NCI-H82 (cell line): ENCODE measurements around the gene CRAMP1.

ENCODE experiments used
- DNase-seq: peaks from one replicate; lab custom pipeline; 2025; lab: John Stamatoyannopoulos, UW

The CRAMP1 gene

GRCh38 chr16:1596516-1596915 lies 15.6 kb upstream of the CRAMP1 start:
- no peak for DNase-seq

DNA sequence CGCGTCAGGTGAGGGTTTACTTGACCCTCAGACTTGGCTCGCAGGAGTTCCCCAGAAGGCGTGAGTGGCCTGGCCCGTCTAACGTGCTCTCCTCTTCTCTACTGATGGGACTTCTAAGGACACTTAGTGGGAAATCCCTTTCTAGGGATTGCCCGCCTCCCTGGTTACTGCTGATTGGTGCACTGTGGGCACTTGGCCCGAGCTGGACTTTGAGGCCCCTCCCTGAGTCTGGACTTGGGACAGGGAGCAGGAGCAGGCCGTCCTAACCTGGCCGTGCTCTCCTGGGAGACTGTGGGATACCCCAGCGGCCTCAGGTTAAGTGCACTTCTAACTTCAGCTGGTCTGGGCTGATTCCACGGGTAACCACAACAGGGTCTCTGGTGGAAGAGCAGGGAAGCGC lies 15.0 kb upstream of the CRAMP1 start:
- DNase-seq, result no peak

DNA sequence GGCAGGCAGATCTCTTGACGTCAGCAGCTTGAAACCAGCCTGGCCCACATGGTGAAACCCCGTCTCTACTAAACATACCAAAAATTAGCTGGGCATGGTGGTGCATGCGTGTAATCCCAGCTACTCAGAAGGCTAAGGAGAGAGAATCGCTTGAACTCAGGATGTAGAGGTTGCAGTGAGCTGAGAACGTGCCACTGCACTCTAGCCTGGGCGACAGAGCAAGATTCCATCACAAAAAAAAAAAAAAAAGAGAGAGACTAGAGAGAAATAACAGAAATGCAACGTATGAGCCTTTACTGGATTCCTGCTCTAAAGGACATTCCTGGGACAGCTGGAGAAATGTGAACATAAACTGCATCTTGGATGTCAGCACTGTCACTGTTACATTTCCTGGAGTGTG lies 11.1 kb upstream of the CRAMP1 start:
- no peak for DNase-seq

DNA sequence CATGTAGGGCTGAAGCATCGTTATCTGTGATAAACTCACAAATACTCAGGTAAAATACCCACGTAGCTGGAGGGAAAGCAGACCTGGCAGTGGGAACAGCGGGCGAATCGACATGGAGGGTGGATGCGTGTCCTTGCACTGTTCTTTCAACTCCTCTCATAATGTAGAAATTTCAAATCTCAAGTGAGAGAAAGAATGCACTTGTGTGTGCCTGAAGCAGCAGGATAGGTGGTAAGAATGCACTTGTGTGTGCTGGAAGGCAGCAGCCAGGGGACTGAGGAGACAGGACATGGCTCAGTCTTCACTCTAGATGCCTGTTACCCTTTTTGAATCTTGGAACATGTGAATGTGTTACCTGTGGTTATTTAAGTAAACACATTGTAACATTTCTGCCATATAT lies 10.7 kb upstream of the CRAMP1 start:
- DNase-seq, result no peak

DNA sequence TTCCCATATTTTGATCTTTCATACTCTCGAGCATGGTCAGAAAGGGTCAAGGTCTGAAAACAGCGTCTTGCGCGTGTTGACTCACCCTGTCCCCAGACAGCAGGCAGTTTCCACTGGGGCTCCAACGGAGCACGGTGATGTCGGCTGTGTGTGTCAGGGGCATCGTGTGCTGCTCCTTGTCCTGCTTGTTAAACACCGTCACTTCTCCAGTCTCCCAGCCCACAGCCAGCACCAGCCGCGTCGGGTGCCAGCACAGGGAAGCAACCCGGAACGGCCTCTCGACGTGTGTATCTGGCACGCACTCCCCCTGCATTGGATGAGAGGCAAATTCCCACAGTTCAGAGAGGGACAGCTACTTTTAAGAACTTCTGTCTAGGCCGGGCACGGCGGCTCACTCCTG lies 9.9 kb upstream of the CRAMP1 start:
- DNase-seq, result no peak

- no peak for DNase-seq
Observed at GRCh38 chr16:1606774-1607173, 5.4 kb upstream of the CRAMP1 start.

DNA sequence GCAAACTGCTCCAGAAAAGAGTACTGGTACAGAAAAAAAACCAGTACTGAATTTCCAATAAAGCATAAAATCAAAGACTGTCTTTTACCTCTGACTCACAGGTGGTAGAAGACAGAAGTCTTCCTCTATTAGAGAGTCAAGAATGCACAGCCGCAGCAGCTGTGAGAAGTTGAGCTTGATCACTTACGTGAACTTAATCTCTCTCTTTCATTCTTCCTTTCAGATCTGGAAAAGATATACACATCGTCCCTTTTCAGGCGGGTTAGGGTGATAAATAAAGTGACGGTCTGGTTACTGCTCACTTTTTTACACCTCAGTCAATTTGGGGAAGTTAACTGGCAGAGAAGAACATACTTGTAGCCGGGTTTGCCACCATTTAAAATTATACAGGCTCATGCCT lies 4.2 kb upstream of the CRAMP1 start:
- DNase-seq, result no peak

DNA sequence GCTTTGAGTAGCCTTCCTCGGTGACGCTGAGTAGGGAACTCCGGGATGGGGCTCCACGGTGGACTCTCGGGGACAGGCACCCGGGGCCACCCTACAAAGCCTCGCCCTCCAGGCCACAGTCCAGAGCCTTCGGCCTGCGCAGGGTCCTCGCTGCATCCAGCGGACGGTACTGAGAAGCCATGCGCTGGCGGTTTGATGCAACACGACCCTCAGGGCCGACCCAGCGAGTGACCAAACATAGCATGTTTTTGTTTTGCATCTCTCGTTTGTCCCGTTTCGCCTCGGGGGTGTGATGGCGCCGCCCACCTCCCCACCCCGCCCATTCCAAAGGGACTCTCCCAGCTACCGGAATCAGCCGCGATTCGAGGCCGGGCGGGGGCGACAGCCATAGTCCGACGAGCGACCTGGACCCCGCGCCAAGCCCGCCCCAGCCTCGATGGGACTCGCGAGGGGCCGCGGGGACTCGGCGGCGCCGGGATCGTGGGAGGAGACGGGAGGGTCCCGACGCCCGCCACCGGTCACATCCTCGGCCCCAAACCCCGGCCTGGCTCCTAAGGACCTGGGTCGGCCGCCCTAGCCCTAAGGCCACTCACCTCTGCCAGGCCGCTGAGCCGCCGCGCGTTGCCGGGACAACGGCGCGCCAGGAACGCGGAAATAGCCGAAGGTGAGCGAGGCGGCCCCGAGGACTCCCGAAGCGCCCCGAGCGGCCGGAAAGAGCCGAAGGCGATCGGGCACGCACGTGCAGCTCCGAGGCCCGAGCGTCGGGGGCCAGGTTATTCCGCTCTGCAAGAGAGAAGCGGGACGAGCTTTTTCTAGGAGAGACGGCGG lies 1.9 kb upstream of the CRAMP1 start:
- peak; percentile 94 for DNase-seq

DNA sequence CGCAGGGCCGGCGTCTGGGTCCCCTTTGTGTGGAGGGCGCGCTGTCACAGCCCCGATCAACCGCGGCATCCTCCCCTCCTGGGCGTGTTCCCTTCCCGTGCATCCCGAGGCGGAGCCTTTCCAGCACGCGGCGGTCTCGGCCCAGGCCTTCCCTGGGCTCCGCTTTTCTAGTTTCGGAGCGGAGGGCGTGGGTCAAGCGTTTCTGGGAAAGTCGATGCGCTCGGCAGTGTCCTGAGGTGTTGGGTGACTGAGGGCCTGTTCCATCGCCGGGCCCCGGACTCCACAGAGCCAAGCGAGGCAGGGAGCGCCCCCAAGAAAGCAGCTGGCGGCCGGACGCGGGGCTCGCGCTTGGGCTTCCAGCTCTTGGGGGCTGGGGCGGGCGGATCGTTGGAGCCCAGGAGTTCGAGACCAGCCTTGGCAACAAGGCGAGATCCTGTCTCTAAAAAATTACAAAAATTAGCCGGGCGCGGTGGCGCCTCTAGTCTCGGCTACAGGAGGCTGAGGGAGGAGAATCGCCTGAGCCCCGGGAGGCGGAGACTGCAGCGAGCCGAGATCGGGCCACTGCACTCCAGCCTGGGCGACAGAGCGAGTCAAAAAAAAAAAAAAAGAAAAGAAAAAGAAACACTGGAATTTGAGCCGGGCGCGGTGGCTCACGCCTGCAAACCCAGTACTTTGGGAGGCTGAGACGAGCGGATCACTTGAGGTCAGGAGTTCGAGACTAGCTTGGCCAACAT lies 1.1 kb upstream of the CRAMP1 start:
- DNase-seq, result peak; percentile 73

DNA sequence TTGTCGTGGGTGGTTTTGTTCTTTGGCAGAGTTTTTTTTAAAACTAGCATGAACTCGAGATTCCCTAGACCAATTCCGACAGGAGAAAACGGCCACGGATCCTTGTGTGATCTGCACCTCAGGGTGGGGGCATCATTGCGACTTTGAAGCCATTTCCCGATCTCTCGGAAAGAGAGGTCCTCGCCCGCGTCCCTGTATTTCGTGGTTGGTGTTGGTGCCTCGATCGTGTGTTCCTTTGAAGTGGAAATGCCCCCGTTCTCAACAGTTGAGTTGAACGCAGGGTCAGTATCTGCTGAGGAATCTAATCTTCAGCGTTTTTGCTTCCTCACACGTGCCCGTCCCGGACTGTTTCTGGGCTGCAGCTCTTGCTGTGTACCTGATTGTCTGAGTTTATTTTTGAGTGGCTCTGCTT lies 1.1 kb downstream of the CRAMP1 start:
- DNase-seq, result peak; percentile 24

DNA sequence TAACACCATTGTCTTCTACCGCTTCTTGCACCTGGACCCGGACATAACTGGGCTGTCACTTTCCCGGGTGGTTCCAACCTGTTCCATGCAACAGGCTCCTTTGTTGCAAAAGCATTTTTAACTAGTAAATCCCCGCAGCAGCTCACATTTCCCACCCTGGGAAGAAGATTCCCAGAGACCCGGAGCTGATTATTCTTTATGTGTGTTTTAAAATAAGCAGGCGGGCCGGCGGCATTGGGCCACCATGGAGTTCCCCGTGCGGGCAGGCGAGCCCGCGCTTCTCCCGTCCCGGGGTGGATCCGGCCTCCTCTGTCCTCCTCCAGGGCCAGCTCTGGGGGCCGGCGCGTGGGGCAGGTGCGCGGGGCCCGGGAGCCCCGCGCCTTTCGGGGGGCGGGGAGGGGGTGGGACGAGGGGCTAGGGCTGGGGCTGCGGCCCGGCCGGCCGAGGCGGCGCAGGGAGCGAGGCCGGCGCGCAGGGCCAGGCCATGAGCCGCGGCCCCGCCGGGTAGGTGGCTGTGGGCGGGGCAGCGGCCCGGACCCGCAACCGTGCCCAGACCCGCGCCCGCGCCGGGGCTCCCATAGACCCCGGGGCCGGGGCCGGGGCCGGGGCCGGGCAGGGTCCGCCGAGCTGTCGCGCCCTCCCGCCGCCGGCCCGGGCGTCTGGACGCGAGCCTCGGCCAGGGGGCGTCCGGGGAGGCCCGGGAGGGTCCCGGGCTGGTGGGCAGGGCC lies 1.7 kb downstream of the CRAMP1 start:
- DNase-seq, result peak; percentile 32

DNA sequence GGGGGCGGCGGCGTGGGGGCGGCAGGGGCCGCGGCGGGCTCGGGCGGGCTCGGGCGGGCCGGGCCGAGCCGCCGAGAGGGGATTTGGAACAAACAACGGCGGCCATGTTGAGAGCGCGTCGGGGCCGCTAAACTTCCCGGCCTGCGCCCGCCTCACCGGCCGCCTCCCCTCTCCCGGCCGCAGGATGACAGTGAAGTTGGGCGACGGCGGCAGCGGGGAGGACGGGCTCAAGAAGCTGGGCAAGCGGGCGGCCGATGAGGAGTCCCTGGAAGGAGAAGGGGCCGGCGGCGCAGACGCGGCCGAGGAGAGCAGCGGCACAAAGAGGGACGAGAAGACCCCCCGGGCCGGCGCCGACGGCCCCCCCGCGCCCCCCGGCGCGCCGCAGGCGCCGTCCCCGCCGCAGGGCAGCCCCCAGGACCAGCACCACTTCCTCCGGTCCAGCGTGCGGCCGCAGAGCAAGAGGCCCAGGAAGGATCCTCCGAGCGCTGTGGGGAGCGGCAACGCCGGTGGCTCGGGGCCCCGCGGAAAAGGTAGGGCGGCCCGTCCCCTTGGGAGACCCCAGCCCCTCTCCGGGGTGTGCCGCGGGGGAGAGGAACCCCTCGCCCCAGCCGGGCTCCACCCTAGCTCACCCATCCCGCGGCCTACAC lies 2.4 kb downstream of the CRAMP1 start:
- DNase-seq, result peak; percentile 28

DNA sequence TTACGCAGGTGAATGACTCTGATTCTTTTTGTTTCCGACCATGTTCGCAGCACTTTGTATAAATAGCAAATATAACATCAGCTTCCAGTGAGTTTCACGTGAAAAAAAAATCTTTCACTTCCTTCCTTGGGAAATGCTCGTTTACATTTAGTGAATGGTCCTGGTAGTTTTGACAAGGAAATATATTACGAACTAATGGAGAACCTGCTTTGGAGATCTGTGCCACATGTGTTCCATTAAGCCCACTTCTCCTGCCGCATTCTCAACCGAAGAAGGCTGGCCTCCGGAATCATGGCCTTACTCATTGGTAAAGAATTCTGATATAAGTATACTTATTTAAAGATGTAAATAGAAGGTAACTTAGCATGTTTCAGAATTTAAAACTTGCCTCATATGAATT lies 3.6 kb downstream of the CRAMP1 start:
- DNase-seq, result no peak

DNA sequence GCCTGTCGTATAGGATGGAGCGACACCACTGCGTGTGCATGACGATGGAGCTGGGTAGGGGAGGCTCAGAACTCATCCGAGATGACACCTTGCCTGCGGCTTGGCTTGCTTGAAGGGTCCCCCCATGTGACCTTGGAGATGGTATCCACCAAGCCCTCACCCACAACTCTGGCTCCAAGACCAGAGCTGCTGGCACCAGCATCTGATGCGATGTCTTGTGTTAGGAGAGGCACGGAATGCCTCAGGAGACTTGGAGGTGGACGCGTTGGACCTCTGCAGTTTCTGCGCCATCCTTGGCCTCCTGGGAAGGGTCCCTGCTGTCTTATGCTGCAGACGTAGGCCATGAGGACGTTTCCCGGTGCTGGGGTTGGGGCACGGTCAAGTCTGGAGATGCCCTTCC lies 7.8 kb downstream of the CRAMP1 start:
- no peak for DNase-seq

GRCh38 chr16:1620391-1620790 lies 8.2 kb downstream of the CRAMP1 start:
- DNase-seq, result no peak

DNA sequence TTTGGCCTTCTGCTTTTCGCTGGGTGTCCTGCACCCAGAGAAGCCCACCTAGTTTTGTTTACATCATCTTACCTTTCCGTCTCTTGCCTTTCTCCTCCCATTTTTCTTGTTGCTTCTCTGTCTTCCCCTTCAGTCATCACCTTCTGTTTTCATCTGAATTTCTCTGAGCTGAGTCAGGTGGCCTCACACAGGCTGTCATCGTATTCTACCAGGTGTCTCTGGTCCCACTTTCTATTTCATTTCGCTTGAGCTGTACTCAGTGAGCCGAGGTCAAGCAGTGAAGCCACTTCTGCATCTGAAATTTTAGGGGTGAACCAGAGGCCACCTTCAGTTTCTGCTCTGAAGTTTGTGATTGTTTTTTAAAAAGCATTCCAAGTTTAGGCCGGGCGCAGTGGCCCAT lies 9.7 kb downstream of the CRAMP1 start:
- no peak for DNase-seq

DNA sequence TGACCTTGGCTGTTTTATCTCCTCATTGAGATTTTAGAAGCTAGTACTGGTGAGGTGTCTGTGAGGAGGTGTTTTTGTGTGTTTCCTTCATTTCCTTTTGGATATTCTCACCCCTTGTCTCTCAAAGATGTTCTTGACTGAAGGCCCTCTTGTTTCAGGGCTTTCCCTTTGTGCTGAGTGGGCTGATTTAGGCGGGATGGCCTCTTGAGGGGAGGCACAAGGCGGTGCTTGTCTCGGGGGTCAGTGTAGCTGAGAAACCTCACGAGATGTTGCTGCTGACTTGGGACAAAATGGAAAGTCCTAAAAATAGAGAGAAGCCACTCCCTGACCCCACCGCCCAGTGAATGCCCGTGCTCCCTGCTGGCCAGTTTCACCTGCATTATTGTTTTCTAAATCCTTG lies 14.2 kb downstream of the CRAMP1 start:
- DNase-seq, result no peak

GRCh38 chr16:1626776-1627175 lies 14.6 kb downstream of the CRAMP1 start:
- DNase-seq, result no peak

DNA sequence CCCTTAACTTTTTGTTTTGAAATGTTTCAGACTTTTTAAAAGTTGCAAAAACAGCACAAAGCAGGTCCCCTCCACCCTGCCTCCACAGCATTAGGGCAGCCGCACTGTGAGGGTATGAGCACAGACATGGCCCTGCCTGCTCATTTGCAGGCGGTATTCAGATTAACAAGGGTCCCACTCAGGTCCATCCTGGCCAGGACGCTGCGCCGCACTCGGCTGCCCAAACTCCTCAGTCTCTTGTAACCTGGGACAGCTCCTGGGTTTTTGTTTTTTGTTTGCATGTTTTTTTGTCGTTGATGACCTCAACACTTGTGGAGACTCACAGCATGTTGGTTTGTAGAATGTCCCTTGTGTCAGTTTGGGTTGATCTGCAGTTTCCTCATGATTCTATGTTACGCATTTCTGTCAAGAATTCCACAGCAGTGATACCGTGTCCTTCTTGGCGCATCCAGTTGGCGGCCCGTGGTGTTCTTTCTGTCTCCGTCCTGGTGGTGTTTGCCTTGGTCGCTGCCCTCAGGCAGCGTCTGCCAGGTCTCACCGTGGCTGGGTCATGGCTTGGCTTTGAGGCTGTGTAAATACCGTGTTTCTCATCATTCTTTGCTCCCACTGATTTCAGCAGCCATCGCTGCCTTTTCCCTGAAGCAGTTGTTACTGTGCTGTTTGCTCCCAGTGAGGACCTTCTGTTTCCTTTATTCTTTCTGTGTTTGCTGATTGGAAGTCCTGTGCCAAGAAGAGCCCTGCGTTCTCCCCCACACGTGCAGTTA lies 18.5 kb downstream of the CRAMP1 start:
- no peak for DNase-seq

GRCh38 chr16:1631230-1631629 lies 19.1 kb downstream of the CRAMP1 start:
- DNase-seq, result no peak

GRCh38 chr16:1631931-1632637 lies 19.9 kb downstream of the CRAMP1 start:
- no peak for DNase-seq
